Measurements from ENCODE around the gene TCAP. TPM values are rescaled to one million over a fixed set of nuclear protein-coding genes. Genes with fewer than 3 reads are reported as not detected.

The TCAP gene
- polyA plus RNA-seq, 1 of the 3 experiments (the other 2 are of a cell fraction): 0.43 TPM

DNA sequence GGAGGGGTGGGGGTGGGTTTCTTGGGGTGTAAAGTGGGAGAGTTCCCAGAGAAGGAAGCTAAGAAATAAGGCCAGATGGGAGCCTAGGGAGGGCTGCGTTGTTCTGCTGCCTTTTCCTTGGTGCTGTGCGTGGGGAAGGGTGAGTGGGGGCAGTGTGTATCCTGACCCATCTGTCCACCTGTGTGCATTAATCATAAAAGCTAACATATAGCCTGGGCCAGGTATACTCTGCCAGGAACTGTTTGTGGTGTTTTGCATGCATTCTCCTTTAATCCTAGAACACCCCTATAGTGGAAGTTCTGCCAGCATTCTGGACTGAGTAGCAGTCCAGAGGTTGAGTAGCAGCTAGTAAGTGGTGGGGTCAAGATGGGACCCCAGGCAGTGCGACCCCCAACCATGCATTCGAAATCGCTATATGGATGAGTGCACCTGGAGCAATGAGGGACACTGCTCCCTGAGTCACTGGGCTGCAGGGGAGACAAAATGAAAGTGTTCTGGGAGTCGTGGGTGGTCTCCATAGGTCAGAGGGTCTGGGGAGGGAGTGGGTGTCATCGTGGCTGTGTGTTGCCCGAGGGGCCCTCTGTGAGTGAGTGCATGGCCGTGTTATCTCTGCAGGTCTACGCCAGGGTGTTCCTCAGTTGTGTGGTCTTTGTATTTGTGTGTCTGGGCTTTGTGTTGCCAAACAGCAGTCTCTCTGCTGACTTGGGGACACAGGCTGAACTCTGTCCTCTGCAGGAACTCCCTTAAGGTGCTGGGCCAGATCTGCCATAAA, 36.0 kb downstream of the TCAP start:
- 60% methylated on average over 10 of the region's 10 CpGs for WGBS (ENCODE audit: low lambda C conversion rate)
- CTCF ChIA-PET: interaction anchor here (0.6 to 1.7 kb wide), 3 partner anchors 12 to 188 kb away, joined by 3 to 5 read pairs (median 4); partner anchors contain the start of gene MIEN1

DNA sequence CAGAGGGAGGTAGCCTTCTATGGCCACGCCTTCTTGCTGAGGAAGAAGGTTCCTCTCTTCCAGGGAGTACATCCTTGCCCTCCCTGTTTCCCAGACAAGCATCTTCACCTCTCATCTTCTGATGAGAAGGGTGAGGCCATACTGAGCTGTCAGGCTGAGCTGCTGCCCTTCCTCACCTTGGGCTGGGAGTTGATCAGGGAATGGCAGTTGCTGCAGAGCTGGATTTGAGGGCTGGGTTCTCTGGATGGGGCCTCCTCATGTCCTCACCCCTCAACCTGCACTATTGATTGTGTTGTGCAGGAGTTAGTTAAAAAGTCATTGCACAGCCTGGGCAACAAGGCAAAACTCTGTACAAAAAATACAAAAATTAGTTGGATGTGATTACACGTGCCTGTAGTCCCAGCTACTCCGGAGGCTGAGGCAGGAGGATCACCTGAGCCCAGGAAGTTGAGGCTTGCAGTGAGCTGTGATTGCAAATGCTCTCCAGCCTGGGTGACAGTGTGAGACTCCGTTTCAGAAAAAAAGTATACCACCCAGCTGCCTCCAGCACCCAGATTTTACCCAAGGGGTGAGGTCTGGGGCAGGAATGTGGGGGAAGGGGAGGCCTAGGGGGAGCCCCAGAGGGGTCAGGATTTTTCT, 36.8 kb downstream of the TCAP start:
- Histone ChIP-seq H3K9ac (no peak overlapping the region), H3K4me3 (ENCODE audit: low read depth in 2 of 2, low read length in 1 of 2) (no peak overlapping the region), H3K79me2 (ENCODE audit: insufficient read depth) (no peaks in the 10 kb centered on the region), H3K36me3 (replicated peaks in 1 of 2; ENCODE audit: control insufficient read depth in 1 of 2, insufficient read depth in 2 of 2, low read length in 1 of 2) (no peaks in the 10 kb centered on the region), H3K9me3 (no peaks in the 10 kb centered on the region), H3K4me1 (ENCODE audit: control insufficient read depth in 1 of 2, insufficient read depth in 2 of 2, low read depth in 1 of 2, low read length in 1 of 2) (no peaks in the 10 kb centered on the region), H4K20me1 (ENCODE audit: insufficient read depth) (no peaks in the 10 kb centered on the region), H3F3A (replicated peaks; ENCODE audit: insufficient read depth) (no peaks in the 10 kb centered on the region), H2AFZ (ENCODE audit: low read depth) (no peak overlapping the region), H3K4me2 (no peak overlapping the region), H3K27me3 (ENCODE audit: insufficient read depth) (no peaks in the 10 kb centered on the region), H3K27ac (ENCODE audit: low read depth in 2 of 2, low read length in 1 of 2) (no peak overlapping the region), H3K9me2 (no peaks in the 10 kb centered on the region)
- POLR2A ChIA-PET: interaction anchor here (0.5 kb wide), 1 partner anchor 217 kb away, joined by 3 read pairs; no protein-coding TSS in a partner anchor
- 64% methylated on average over 4 of the region's 4 CpGs for WGBS (ENCODE audit: low lambda C conversion rate)
- TF ChIP-seq YY1 (IDR thresholded peaks at IDR 0.05; ENCODE audit: low read depth): no peak
- TF ChIP-seq TCF12 (IDR thresholded peaks at IDR 0.05): no peak
- no peak for TF ChIP-seq REST (IDR thresholded peaks at IDR 0.05; ENCODE audit: low read depth, low read length)
- DNase-seq: no peak
- CTCF ChIA-PET: interaction anchor here (1.3 kb wide), 1 partner anchor 13 kb away, joined by 4 read pairs; no protein-coding TSS in a partner anchor

More for the DNA sequence above, 36.0 kb downstream of the TCAP start:
- H3K27me3 ChIP-seq (ENCODE audit: insufficient read depth): no peaks in the 10 kb centered on the region
- no peaks in the 10 kb centered on the region for H3K9me2 ChIP-seq
- H3K79me2 ChIP-seq (ENCODE audit: insufficient read depth): no peaks in the 10 kb centered on the region
- no peak overlapping the region for H3K9ac ChIP-seq
- no peak overlapping the region for H2AFZ ChIP-seq (ENCODE audit: low read depth)
- H3F3A ChIP-seq (replicated peaks; ENCODE audit: insufficient read depth): no peaks in the 10 kb centered on the region
- no peaks in the 10 kb centered on the region for H3K36me3 ChIP-seq (replicated peaks in 1 of 2; ENCODE audit: control insufficient read depth in 1 of 2, insufficient read depth in 2 of 2, low read length in 1 of 2)
- no peaks in the 10 kb centered on the region for H3K4me1 ChIP-seq (ENCODE audit: control insufficient read depth in 1 of 2, insufficient read depth in 2 of 2, low read depth in 1 of 2, low read length in 1 of 2)
- no peaks in the 10 kb centered on the region for H3K9me3 ChIP-seq
- no peaks in the 10 kb centered on the region for H4K20me1 ChIP-seq (ENCODE audit: insufficient read depth)
- no peak for TF ChIP-seq TEAD4 (IDR thresholded peaks at IDR 0.05; ENCODE audit: borderline replicate concordance, insufficient read depth)
- TF ChIP-seq NFIC (IDR thresholded peaks at IDR 0.05; ENCODE audit: borderline replicate concordance): no peak
- TF ChIP-seq JUND (IDR thresholded peaks at IDR 0.05): no peak
- TF ChIP-seq FOXJ3 (CRISPR knock-in tag; IDR thresholded peaks at IDR 0.05): no peak
- DNase-seq: no peak
- H3K4me3 ChIP-seq (ENCODE audit: low read depth in 2 of 2, low read length in 1 of 2): no peak overlapping the region
- H3K27ac ChIP-seq (ENCODE audit: low read depth in 2 of 2, low read length in 1 of 2): no peak overlapping the region
- H3K4me2 ChIP-seq: no peak overlapping the region
- POLR2A ChIA-PET: no interaction called here

Data from SK-N-SH (cell line).